Activated CD4-positive, alpha-beta memory T cell treated with anti-CD3 and anti-CD28 coated beads for 36 hours (primary cell): Measurements from ENCODE around the gene SV2B. TPM values are rescaled to one million over a fixed set of nuclear protein-coding genes. Genes with fewer than 3 reads are reported as not detected.

Experiments used
- CTCF ChIA-PET: fragments of 350-600 bp; sonication (Branson Sonifier 250); formaldehyde crosslinking; loops from one replicate; lab custom pipeline; 2021; ENCODE audit warnings: antibody characterized with exemption, inconsistent platforms; lab: Charles Lee
- POLR2A ChIA-PET: fragments of 350-600 bp; sonication (Branson Sonifier 250); formaldehyde crosslinking; loops from one replicate; lab custom pipeline; 2021; ENCODE audit warnings: antibody characterized with exemption; lab: Charles Lee
- DNase-seq: peaks from one replicate; pipeline ENCODE4 v3.0.0-alpha.2; 2020
- H3K27ac Mint-ChIP-seq: one replicate; pipeline ENCODE4 v1.8.0; 2021; ENCODE audit warnings: mixed read lengths
- H3K27me3 Mint-ChIP-seq: one replicate; pipeline ENCODE4 v1.8.0; 2021; ENCODE audit warnings: mixed read lengths
- H3K36me3 Mint-ChIP-seq: one replicate; pipeline ENCODE4 v1.8.0; 2021; ENCODE audit warnings: mixed read lengths
- H3K4me1 Mint-ChIP-seq: one replicate; pipeline ENCODE4 v1.8.0; 2021; ENCODE audit warnings: low read depth, mixed read lengths
- H3K4me3 Mint-ChIP-seq: one replicate; pipeline ENCODE4 v1.8.0; 2021; ENCODE audit warnings: mild to moderate bottlenecking, mixed read lengths
- H3K9me3 Mint-ChIP-seq: one replicate; pipeline ENCODE4 v1.8.0; 2021; ENCODE audit warnings: mixed read lengths
- intact Hi-C: fragments of 100-400 bp; cut with micrococcal nuclease; formaldehyde crosslinking; loops from one replicate; pipeline ENCODE4 v1.15.1; 2023
- total RNA-seq, 2 experiments: library from RNA; stranded (reverse); gene quantifications; one replicate each; pipeline ENCODE4 v1.2.3, GENCODE V29; 2021

Gene SV2B
- total RNA-seq, 2 experiments from 2014 or later = 0.02 to 0.05 TPM

DNA sequence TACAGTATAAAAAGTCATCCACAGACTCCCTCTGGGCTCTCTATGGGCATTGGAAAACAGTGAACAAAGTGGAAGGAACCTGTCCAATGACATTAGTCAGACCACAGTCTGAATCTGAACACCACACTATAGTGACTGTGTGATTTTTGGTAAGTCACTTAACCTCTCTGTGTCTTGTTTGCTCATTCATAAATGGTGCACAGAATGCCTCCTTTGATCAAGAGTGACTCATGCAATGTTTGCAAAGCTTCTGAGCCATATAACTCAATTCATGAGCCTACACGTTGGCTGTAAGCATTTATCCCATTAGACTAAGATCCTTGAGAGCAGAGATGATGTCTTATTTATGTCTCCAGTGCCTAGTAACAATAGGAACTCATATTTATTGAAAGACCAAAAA is 46.7 kb downstream of the SV2B start:
- H3K27me3 Mint-ChIP-seq = peaks cover 33% of the 10 kb centered on the region

DNA sequence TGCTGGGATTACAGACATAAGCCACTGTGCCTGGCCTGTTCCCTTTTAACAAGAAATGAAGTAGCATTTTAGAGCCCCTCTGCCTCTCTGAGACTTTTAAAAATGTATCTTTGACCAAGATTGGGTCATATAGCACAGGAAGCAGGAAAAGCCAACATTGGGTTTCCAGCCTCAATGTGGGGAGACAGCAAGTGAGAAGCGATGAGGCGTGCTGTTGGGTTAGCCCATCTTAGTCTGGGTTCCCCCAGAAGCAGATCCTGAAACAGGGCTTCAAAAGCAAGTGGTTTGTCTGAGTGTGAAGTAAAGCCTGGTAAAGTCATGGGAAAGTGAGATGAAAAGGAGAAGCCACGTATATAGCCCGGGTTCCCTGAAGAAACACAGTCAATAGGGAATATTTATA is 48.2 kb downstream of the SV2B start:
- intact Hi-C loops = no loop called here
- H3K9me3 Mint-ChIP-seq = no peaks in the 10 kb centered on the region
- POLR2A ChIA-PET = no interaction called here
- no peaks in the 10 kb centered on the region for H3K36me3 Mint-ChIP-seq
- H3K4me1 Mint-ChIP-seq = no peaks in the 10 kb centered on the region
- no peak for DNase-seq
- no peak overlapping the region for H3K4me3 Mint-ChIP-seq
- H3K27me3 Mint-ChIP-seq = peaks cover 39% of the 10 kb centered on the region
- CTCF ChIA-PET = no interaction called here
- no peak overlapping the region for H3K27ac Mint-ChIP-seq

More for the DNA sequence above, 46.7 kb downstream of the SV2B start:
- no peak for DNase-seq
- Mint-ChIP-seq H3K36me3 (no peaks in the 10 kb centered on the region), H3K9me3 (no peaks in the 10 kb centered on the region), H3K27ac (no peak overlapping the region), H3K4me1 (no peaks in the 10 kb centered on the region), H3K4me3 (no peak overlapping the region)
- POLR2A ChIA-PET = no interaction called here
- intact Hi-C loops = no loop called here
- CTCF ChIA-PET = no interaction called here

DNA sequence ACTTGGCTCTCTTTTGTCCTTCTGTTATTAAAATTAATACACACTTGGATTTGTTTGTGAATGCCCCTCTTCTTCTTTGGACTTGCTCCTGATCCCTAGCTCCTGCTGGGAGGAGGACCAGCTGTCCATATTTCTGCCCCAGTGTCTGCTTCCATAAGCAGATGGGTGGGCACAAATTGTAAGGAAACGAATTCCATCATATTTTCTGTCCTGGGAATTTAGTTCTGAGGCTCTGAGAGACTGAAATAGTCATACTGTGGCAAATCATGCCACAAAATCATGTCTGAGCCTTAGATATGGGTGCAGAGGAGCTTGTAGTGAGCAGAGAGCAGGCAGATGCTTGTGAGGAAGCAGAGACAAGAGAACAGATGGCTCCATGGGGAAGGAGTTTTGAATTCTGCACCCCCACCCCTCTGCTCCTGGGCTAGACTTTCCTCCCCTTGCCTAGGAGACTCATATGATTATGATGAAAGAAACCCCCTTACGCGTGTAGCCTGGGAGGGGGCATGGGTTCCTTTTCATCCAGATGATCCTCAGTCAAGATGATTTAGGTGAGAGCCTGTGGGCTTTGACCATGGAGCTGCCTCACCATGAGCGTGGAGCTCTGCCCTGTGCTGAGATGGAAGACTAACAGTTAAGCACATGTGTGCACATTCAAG is 50.6 kb downstream of the SV2B start:
- ChIA-PET CTCF (no interaction called here), POLR2A (no interaction called here)
- H3K4me1 Mint-ChIP-seq = no peaks in the 10 kb centered on the region
- peaks cover 50% of the 10 kb centered on the region for H3K27me3 Mint-ChIP-seq
- no peak overlapping the region for H3K27ac Mint-ChIP-seq
- H3K4me3 Mint-ChIP-seq = no peak overlapping the region
- intact Hi-C loops = no loop called here
- DNase-seq = no peak
- no peaks in the 10 kb centered on the region for H3K9me3 Mint-ChIP-seq
- no peaks in the 10 kb centered on the region for H3K36me3 Mint-ChIP-seq

DNA sequence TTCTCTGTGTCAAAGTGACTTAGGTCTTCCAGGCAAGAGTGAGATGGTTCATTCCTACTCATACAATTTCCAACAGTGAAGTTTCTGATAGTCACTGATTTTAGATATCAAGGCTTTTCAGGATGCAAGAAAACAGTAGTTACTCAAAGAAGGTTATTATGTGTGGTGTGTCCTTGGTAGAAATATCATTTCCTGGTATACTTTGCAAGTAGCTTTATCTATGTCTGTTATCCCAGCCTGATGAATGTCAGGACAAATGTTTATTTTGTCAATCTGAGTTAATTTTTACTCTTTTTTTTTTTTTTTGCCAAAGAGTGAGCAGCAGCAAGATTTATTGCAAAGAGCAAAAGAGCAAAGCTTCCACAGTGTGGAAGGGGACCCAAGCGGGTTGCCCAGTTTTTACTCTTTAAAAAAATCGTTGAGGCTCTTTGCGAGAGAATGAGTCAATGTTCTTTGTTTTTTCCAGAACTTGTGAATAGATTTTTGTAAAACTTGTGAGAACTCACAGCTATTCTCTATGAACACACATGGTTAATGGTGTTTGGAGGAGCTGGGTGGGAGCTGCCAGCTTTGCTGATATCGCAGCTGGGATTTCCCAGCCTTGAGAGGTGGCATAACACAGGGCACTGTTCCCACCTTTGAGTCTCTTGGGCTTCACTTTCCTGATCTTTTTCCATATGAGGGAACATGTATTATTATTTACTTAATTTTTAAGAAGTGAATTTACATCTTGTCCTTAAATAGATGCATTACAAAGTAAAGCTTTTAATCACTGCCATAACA is 51.9 kb downstream of the SV2B start:
- CTCF ChIA-PET = interaction anchor here (0.7 to 1.5 kb wide), 2 partner anchors 117 to 1390 kb away, joined by 4 to 6 read pairs; no protein-coding TSS in a partner anchor
- Mint-ChIP-seq H3K9me3 (no peaks in the 10 kb centered on the region), H3K4me1 (no peaks in the 10 kb centered on the region), H3K27me3 (peaks cover 48% of the 10 kb centered on the region), H3K36me3 (no peaks in the 10 kb centered on the region), H3K27ac (no peak overlapping the region), H3K4me3 (no peak overlapping the region)
- POLR2A ChIA-PET = no interaction called here
- DNase-seq = no peak
- intact Hi-C loops = no loop called here

- Mint-ChIP-seq H3K4me1 (no peaks in the 10 kb centered on the region), H3K36me3 (no peaks in the 10 kb centered on the region), H3K27me3 (peaks cover 43% of the 10 kb centered on the region), H3K27ac (no peak overlapping the region), H3K4me3 (no peak overlapping the region), H3K9me3 (no peaks in the 10 kb centered on the region)
- CTCF ChIA-PET = interaction anchor here (0.7 to 1.5 kb wide), 2 partner anchors 116 to 119 kb away, joined by 3 to 6 read pairs; no protein-coding TSS in a partner anchor
- no peak for DNase-seq
- POLR2A ChIA-PET = no interaction called here
- intact Hi-C loops = no loop called here
Observed at GRCh38 chr15:91152896-91153581, 53.0 kb downstream of the SV2B start.

DNA sequence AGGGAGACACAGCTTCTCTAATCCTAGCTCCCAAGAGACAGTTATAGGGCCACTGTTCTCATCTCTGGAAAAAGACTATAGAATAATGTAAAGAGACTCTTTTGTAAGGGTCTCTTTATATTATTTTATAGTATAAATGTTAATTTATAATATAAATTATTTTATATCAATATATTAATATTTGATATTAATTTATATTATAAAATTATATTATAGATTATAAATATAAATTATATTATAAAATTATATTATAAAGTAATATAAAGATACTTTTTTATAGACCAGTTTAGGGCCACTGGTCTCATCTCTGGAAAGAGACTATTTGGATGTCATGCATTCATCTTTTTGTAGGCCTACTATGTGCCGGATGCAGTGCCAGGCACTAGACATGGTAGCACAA is 53.9 kb downstream of the SV2B start:
- ChIA-PET CTCF (interaction anchor here (0.7 kb wide), 1 partner anchor 118 kb away, joined by 3 read pairs; no protein-coding TSS in a partner anchor), POLR2A (no interaction called here)
- no peak for DNase-seq
- Mint-ChIP-seq H3K36me3 (no peaks in the 10 kb centered on the region), H3K27me3 (peaks cover 42% of the 10 kb centered on the region), H3K4me3 (no peak overlapping the region), H3K27ac (no peak overlapping the region), H3K4me1 (no peaks in the 10 kb centered on the region), H3K9me3 (no peaks in the 10 kb centered on the region)
- intact Hi-C loops = no loop called here

- ChIA-PET POLR2A (no interaction called here), CTCF (no interaction called here)
- H3K4me3 Mint-ChIP-seq = no peak overlapping the region
- intact Hi-C loops = no loop called here
- no peaks in the 10 kb centered on the region for H3K36me3 Mint-ChIP-seq
- H3K27ac Mint-ChIP-seq = no peak overlapping the region
- DNase-seq = no peak
- H3K27me3 Mint-ChIP-seq = peaks cover 33% of the 10 kb centered on the region
- H3K9me3 Mint-ChIP-seq = no peaks in the 10 kb centered on the region
- no peaks in the 10 kb centered on the region for H3K4me1 Mint-ChIP-seq
Observed at GRCh38 chr15:91156175-91156726, 56.2 kb downstream of the SV2B start.

DNA sequence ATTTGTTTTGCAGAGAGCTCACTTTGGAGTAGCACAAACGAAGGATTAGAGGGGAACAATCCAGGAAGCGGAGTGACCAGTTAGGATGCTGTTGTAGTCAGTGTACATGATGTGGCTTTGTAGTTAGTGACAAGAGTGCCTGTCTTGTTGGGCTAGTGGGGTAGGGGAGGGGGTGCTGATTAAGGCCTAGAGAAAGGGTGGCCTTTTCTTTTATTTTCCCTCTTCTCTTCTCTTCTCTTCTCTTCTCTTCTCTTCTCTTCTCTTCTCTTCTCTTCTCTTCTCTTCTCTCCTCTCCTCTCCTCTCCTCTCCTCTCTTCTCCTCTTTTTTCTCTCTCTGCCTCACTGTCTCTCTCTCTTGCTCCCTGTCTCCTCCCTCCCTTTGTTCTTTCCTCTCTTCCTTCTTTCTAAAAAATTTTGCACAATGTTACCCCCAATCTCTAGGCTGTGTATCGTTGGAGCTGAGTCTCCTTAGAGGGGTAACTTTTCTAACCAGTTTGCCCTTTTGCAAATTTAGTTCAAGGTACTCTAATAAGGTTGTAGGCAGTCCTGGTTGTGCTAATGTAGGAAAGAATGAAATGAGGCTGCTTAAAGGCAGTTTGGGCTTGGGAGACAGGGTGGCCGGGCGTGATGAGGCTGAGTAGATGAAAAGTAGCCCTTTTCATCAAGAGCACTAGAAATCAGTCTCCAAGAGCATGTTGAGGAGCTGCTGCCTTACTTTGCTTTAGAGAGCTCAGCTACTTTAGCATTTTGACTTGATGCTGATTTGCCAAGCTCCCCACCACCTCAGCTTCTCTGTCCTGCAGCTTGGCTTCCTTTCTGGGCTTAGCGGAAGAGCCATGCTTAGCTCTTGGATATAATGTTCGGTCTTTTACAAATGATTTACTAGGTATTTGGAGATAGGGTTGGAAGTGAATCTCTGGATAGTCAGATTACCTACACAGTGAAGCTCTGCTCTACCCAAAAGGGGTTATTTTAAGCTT is 58.6 kb downstream of the SV2B start:
- ChIA-PET POLR2A (no interaction called here), CTCF (no interaction called here)
- no peaks in the 10 kb centered on the region for H3K9me3 Mint-ChIP-seq
- peaks cover 24% of the 10 kb centered on the region for H3K27me3 Mint-ChIP-seq
- H3K27ac Mint-ChIP-seq = no peak overlapping the region
- H3K36me3 Mint-ChIP-seq = no peaks in the 10 kb centered on the region
- intact Hi-C loops = no loop called here
- no peaks in the 10 kb centered on the region for H3K4me1 Mint-ChIP-seq
- no peak overlapping the region for H3K4me3 Mint-ChIP-seq
- DNase-seq = no peak

DNA sequence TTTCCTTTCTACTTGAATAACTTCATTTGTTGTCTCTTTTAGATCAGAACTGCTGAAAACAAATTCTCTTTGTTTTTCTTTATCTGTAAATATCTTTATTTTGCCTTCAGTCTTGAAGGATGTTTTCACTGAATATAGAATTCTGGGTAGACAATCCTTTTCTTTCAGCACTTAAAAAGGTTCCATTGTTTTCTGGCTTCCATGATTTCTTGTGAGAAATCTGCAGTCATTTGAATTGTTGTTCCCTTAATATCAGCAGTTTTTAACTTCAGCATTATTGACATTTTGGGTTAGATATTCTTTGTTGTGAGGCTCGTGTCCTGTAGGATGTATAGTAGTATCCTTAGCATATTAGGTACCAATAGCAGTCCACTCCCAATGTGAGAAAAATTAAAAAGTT is 65.8 kb downstream of the SV2B start:
- Mint-ChIP-seq H3K4me1 (no peaks in the 10 kb centered on the region), H3K9me3 (peaks cover 23% of the 10 kb centered on the region), H3K27me3 (peaks cover 10% of the 10 kb centered on the region), H3K27ac (no peak overlapping the region), H3K36me3 (peaks cover 2% of the 10 kb centered on the region), H3K4me3 (no peak overlapping the region)
- intact Hi-C loops = no loop called here
- no peak for DNase-seq
- ChIA-PET CTCF (no interaction called here), POLR2A (no interaction called here)

- intact Hi-C loops = no loop called here
- POLR2A ChIA-PET = no interaction called here
- H3K9me3 Mint-ChIP-seq = peaks cover 23% of the 10 kb centered on the region
- H3K27me3 Mint-ChIP-seq = peaks cover 24% of the 10 kb centered on the region
- DNase-seq = no peak
- H3K36me3 Mint-ChIP-seq = peaks cover 2% of the 10 kb centered on the region
- H3K4me3 Mint-ChIP-seq = no peak overlapping the region
- CTCF ChIA-PET = no interaction called here
- no peaks in the 10 kb centered on the region for H3K4me1 Mint-ChIP-seq
- H3K27ac Mint-ChIP-seq = no peak overlapping the region
Observed at GRCh38 chr15:91168457-91168856, 68.4 kb downstream of the SV2B start.

DNA sequence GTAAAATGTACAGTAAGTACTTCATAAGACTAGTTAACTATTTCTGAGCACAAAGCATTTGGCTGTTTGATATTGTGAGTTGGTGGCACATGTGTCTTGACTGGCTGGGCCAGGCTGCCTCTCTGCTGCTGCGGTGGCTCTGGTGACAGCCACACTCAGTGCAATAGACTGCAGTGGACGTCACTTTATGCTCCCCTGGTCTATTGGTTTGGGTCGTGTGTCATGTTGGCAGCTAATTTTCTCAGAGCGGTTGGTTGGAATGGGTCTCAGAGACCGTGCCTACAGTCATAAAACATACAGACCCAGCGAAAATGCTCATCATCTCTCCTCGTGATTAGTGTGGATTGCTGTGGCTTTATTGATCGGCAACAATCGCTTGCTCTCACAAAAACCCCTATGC is 71.3 kb downstream of the SV2B start:
- intact Hi-C loops = no loop called here
- peaks cover 6% of the 10 kb centered on the region for H3K9me3 Mint-ChIP-seq
- no peaks in the 10 kb centered on the region for H3K36me3 Mint-ChIP-seq
- H3K4me1 Mint-ChIP-seq = no peaks in the 10 kb centered on the region
- ChIA-PET POLR2A (no interaction called here), CTCF (no interaction called here)
- peaks cover 26% of the 10 kb centered on the region for H3K27me3 Mint-ChIP-seq
- no peak overlapping the region for H3K4me3 Mint-ChIP-seq
- DNase-seq = no peak
- no peak overlapping the region for H3K27ac Mint-ChIP-seq
